SU-DHL-6 (cell line): ENCODE data around the gene MYH7B.

Experiments
- CTCF ChIP-seq: fragments of 200-600 bp; sonication (generic); IDR thresholded peaks from one replicate; pipeline ENCODE4 v1.5.1; 2017; ENCODE audit warnings: antibody characterized with exemption, mild to moderate bottlenecking, low read length, moderate library complexity; ENCODE audit not compliant: insufficient read depth, poor library complexity, severe bottlenecking
- EZH2phosphoT487 ChIP-seq: fragments of 200-600 bp; sonication (generic), shearing (Covaris generic); conservative IDR thresholded peaks from 2 replicates; pipeline ENCODE4 v1.6.1; 2018; ENCODE audit warnings: mild to moderate bottlenecking, antibody characterized with exemption, low read length, moderate library complexity, mixed read lengths

DNA sequence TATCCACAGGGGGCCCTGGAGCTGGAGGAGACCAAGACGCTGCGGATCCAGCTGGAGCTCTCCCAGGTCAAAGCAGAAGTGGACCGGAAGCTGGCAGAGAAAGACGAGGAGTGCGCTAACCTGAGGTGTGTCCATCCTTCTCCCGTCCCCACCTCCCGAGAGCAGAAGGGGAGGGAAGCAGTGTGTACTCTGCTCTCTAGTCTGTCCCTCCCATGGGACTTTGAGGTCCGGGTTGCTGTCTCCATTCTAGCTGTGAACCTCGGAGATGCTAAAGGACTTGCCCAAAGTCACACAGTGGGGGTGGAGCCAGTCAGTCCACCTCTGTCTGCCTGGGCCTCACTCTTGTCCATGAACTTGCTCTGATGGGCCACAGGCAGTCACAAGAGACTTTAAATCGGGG, 44.1 kb downstream of the MYH7B start:
- TF ChIP-seq CTCF (no peak), EZH2phosphoT487 (no peak)
